Hindlimb muscle (tissue), 1 donor: ENCODE results near the gene POMGNT2. TPM values are rescaled to one million over a fixed set of nuclear protein-coding genes. Genes with fewer than 3 reads are reported as not detected.

Experiments
- DNase-seq: peaks from one replicate; pipeline ENCODE4 v3.0.0-alpha.2; 2013
- polyA plus RNA-seq: library from polyadenylated mRNA; unstranded; fragments of 120-200 nt; gene quantifications from one replicate; pipeline ENCODE4 v1.2.1, GENCODE V29; 2013; ENCODE audit not compliant: insufficient read length

The POMGNT2 gene
- polyA plus RNA-seq, 1 donor = 22.9 TPM

- DNase-seq = no peak
Observed at GRCh38 chr3:43102773-43103480, 3.0 kb downstream of the POMGNT2 start.

- DNase-seq = no peak
Observed at GRCh38 chr3:43098761-43099160, 7.1 kb downstream of the POMGNT2 start.

GRCh38 chr3:43097400-43098080 lies 8.3 kb downstream of the POMGNT2 start:
- no peak for DNase-seq

GRCh38 chr3:43096761-43097160 lies 9.1 kb downstream of the POMGNT2 start:
- DNase-seq = no peak

- no peak for DNase-seq
Observed at GRCh38 chr3:43095370-43095769, 10.5 kb downstream of the POMGNT2 start.

GRCh38 chr3:43094851-43095250 lies 11.0 kb downstream of the POMGNT2 start:
- DNase-seq = peak; percentile 17

GRCh38 chr3:43094381-43094780 lies 11.5 kb downstream of the POMGNT2 start:
- peak; percentile 13 for DNase-seq

GRCh38 chr3:43093974-43094373 lies 11.9 kb downstream of the POMGNT2 start:
- DNase-seq = peak; percentile 24

- no peak for DNase-seq
Observed at GRCh38 chr3:43093006-43093405, 12.9 kb downstream of the POMGNT2 start.

- DNase-seq = no peak
Observed at GRCh38 chr3:43091481-43091880, 14.4 kb downstream of the POMGNT2 start.

GRCh38 chr3:43090238-43090637 lies 15.6 kb downstream of the POMGNT2 start:
- no peak for DNase-seq

- no peak for DNase-seq
Observed at GRCh38 chr3:43089081-43089480, 16.8 kb downstream of the POMGNT2 start.

- DNase-seq = no peak
Observed at GRCh38 chr3:43087249-43087776, 18.6 kb downstream of the POMGNT2 start.

GRCh38 chr3:43086460-43087165 lies 19.3 kb downstream of the POMGNT2 start:
- no peak for DNase-seq

- DNase-seq = no peak
Observed at GRCh38 chr3:43082457-43082856, 23.4 kb downstream of the POMGNT2 start.

GRCh38 chr3:43081796-43082195 lies 24.1 kb downstream of the POMGNT2 start:
- no peak for DNase-seq

GRCh38 chr3:43080726-43081568 lies 24.9 kb downstream of the POMGNT2 start:
- DNase-seq = no peak

- DNase-seq = no peak
Observed at GRCh38 chr3:43079536-43080332, 26.1 kb downstream of the POMGNT2 start.

GRCh38 chr3:43077707-43078106 lies 28.2 kb downstream of the POMGNT2 start:
- no peak for DNase-seq

GRCh38 chr3:43077261-43077660 lies 28.6 kb downstream of the POMGNT2 start:
- DNase-seq = no peak

- DNase-seq = no peak
Observed at GRCh38 chr3:43076857-43077256, 29.0 kb downstream of the POMGNT2 start.
